Measurements from ENCODE around the gene HNRNPLL. TPM values are rescaled to one million over a fixed set of nuclear protein-coding genes. Genes with fewer than 3 reads are reported as not detected.

Gene HNRNPLL
- polyA plus RNA-seq, 1 of the 3 experiments (the other 2 are of a cell fraction): 24.4 TPM

GRCh38 chr2:38631976-38632375, 29.2 kb upstream of the HNRNPLL start (continued):
- TF ChIP-seq REST (IDR thresholded peaks at IDR 0.05; ENCODE audit: low read depth, low read length) (no peak), RAD21 (IDR thresholded peaks at IDR 0.05; ENCODE audit: low read length) (no peak), TEAD4 (IDR thresholded peaks at IDR 0.05; ENCODE audit: borderline replicate concordance, insufficient read depth) (no peak), POLR2AphosphoS5 (IDR thresholded peaks at IDR 0.05; ENCODE audit: low read depth, low read length) (no peak)

DNA sequence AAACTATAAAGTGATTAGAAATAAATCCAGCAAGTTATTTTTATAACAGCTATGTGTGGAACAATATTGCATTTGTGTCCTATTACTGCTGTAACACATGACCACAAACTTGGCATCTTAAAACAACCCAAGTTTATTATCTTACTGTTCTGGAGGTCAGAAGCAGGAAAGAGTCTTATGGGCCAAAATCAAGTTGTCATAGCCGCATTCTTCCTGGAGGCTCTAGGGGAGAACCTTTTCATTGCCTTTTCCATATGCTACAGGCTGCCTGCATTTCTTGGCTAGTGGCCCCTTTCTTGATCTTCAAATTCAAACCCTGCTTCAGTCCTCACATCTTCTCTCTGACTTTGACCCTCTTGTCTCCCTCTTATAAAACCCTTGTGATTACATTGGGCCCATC, 27.0 kb upstream of the HNRNPLL start:
- Histone ChIP-seq H3K27me3 (ENCODE audit: insufficient read depth) (no peaks in the 10 kb centered on the region), H3K36me3 (replicated peaks in 1 of 2; ENCODE audit: control insufficient read depth in 1 of 2, insufficient read depth in 2 of 2, low read length in 1 of 2) (no peaks in the 10 kb centered on the region), H3F3A (replicated peaks; ENCODE audit: insufficient read depth) (peaks cover 5% of the 10 kb centered on the region), H3K27ac (ENCODE audit: low read depth in 2 of 2, low read length in 1 of 2) (no peak overlapping the region), H3K4me2 (no peak overlapping the region), H4K20me1 (ENCODE audit: insufficient read depth) (no peaks in the 10 kb centered on the region), H3K4me1 (ENCODE audit: control insufficient read depth in 1 of 2, insufficient read depth in 2 of 2, low read depth in 1 of 2, low read length in 1 of 2) (peaks cover 0 to 4% of the 10 kb centered on the region in 2 experiments; a peak in 2 of 4 replicates), H3K79me2 (ENCODE audit: insufficient read depth) (no peaks in the 10 kb centered on the region), H3K9me3 (no peaks in the 10 kb centered on the region), H3K9ac (no peak overlapping the region), H3K9me2 (no peaks in the 10 kb centered on the region), H3K4me3 (ENCODE audit: low read depth in 2 of 2, low read length in 1 of 2) (no peak overlapping the region), H2AFZ (ENCODE audit: low read depth) (no peak overlapping the region)
- no peak for TF ChIP-seq CTCF (IDR thresholded peaks at IDR 0.05)
- no peak for TF ChIP-seq NRF1 (IDR thresholded peaks at IDR 0.05; ENCODE audit: low read depth, low read length)
- TF ChIP-seq RFX5 (IDR thresholded peaks at IDR 0.05; ENCODE audit: low read length): no peak
- TF ChIP-seq ZBTB33 (IDR thresholded peaks at IDR 0.05; ENCODE audit: borderline replicate concordance, low read depth): no peak
- TF ChIP-seq TAF1 (IDR thresholded peaks at IDR 0.05; ENCODE audit: borderline replicate concordance, low read depth, low read length): no peak
- no peak for TF ChIP-seq ELF1 (IDR thresholded peaks at IDR 0.05)
- TF ChIP-seq, protein P1, sequence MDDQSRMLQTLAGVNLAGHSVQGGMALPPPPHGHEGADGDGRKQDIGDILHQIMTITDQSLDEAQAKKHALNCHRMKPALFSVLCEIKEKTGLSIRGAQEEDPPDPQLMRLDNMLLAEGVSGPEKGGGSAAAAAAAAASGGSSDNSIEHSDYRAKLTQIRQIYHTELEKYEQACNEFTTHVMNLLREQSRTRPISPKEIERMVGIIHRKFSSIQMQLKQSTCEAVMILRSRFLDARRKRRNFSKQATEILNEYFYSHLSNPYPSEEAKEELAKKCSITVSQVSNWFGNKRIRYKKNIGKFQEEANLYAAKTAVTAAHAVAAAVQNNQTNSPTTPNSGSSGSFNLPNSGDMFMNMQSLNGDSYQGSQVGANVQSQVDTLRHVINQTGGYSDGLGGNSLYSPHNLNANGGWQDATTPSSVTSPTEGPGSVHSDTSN (IDR thresholded peaks at IDR 0.05): no peak
- no peak for TF ChIP-seq SMC3 (IDR thresholded peaks at IDR 0.05; ENCODE audit: low read depth, low read length)
- no peak for TF ChIP-seq FOXM1 (IDR thresholded peaks at IDR 0.05; ENCODE audit: low read depth)
- no peak for TF ChIP-seq MEF2A (IDR thresholded peaks at IDR 0.05; ENCODE audit: borderline replicate concordance, low read depth)
- WGBS (ENCODE audit: low lambda C conversion rate): 100% methylated on average over 1 of the region's 1 CpG
- CTCF ChIA-PET: no interaction called here
- no peak for DNase-seq
- POLR2A ChIA-PET: no interaction called here

Measured in SK-N-SH (cell line).